WTC11 (cell line): ENCODE measurements around the gene SH3BP2. TPM values are rescaled to one million over a fixed set of nuclear protein-coding genes. Genes with fewer than 3 reads are reported as not detected.

ENCODE experiments used
- ATAC-seq: fragments of 200-7000 bp; cut with Tn5 transposase; 2 replicates; pipeline ENCODE4 v1.10.0; 2021; ENCODE audit warnings: mild to moderate bottlenecking, moderate library complexity
- CTCF ChIA-PET: fragments of 300-600 bp; sonication (Branson Sonifier 250); formaldehyde crosslinking; loops from one replicate; lab custom pipeline; 2021; ENCODE audit warnings: antibody characterized with exemption; lab: Charles Lee
- POLR2A ChIA-PET: fragments of 350-600 bp; sonication (Branson Sonifier 250); formaldehyde crosslinking; loops from one replicate; lab custom pipeline; 2021; ENCODE audit warnings: antibody characterized with exemption; lab: Charles Lee
- DNase-seq: peaks from one replicate; pipeline ENCODE4 v3.0.0; 2021; ENCODE audit warnings: low spot score
- H3K27ac Mint-ChIP-seq: 2 replicates; pipeline ENCODE4 v1.8.0; 2021; ENCODE audit warnings: mixed read lengths
- H3K27me3 Mint-ChIP-seq: 2 replicates; pipeline ENCODE4 v1.8.0; 2021; ENCODE audit warnings: low read depth, mild to moderate bottlenecking, moderate library complexity, mixed read lengths
- H3K36me3 Mint-ChIP-seq: 2 replicates; pipeline ENCODE4 v1.8.0; 2021; ENCODE audit warnings: mixed read lengths
- H3K4me1 Mint-ChIP-seq: 2 replicates; pipeline ENCODE4 v1.8.0; 2022; ENCODE audit warnings: mixed read lengths
- H3K4me3 Mint-ChIP-seq: 2 replicates; pipeline ENCODE4 v1.8.0; 2021; ENCODE audit warnings: mild to moderate bottlenecking, moderate library complexity, mixed read lengths
- H3K9me3 Mint-ChIP-seq: 2 replicates; pipeline ENCODE4 v1.8.0; 2021; ENCODE audit warnings: mixed read lengths
- ATF1 ChIP-seq: sonication (generic); formaldehyde crosslinking; IDR thresholded peaks from 2 replicates; pipeline ENCODE4 v1.8.1; 2023; ENCODE audit warnings: mild to moderate bottlenecking, moderate library complexity, missing genetic modification reagents
- IRF2 ChIP-seq: sonication (generic); formaldehyde crosslinking; IDR thresholded peaks from 2 replicates; pipeline ENCODE4 v1.8.0; 2022; ENCODE audit warnings: low read depth, missing genetic modification reagents, borderline replicate concordance
- MXD4 ChIP-seq: fragments of 250-450 bp; sonication (Bioruptor Pico); IDR thresholded peaks from 2 replicates; pipeline ENCODE4 v1.8.0; 2021; ENCODE audit warnings: mild to moderate bottlenecking, moderate library complexity, borderline replicate concordance
- SMAD4 ChIP-seq: sonication (generic); formaldehyde crosslinking; IDR thresholded peaks from 2 replicates; pipeline ENCODE4 v1.8.0; 2022; ENCODE audit warnings: mild to moderate bottlenecking, missing genetic modification reagents
- SP1 ChIP-seq: sonication (generic); formaldehyde crosslinking; conservative IDR thresholded peaks from 2 replicates; pipeline ENCODE4 v1.8.1; 2022; ENCODE audit warnings: missing genetic modification reagents
- TP53 ChIP-seq: sonication (generic); formaldehyde crosslinking; IDR thresholded peaks from 2 replicates; pipeline ENCODE4 v1.8.1; 2023; ENCODE audit warnings: mild to moderate bottlenecking, missing genetic modification reagents
- ZNF121 ChIP-seq: sonication (generic); formaldehyde crosslinking; IDR thresholded peaks from 2 replicates; pipeline ENCODE4 v1.8.0; 2023; ENCODE audit warnings: missing genetic modification reagents
- total RNA-seq: library from RNA; stranded (reverse); gene quantifications from 3 replicates; pipeline ENCODE4 v1.2.3, GENCODE V29; 2021
- TF ChIP-seq, protein P1 (sequence below): fragments of 250-450 bp; sonication (Bioruptor Pico); IDR thresholded peaks from 2 replicates; pipeline ENCODE4 v1.9.0; 2021; ENCODE audit warnings: mild to moderate bottlenecking, borderline replicate concordance
- TF ChIP-seq, protein P2 (sequence below): sonication (generic); formaldehyde crosslinking; IDR thresholded peaks from 2 replicates; pipeline ENCODE4 v1.8.0; 2022; ENCODE audit warnings: mild to moderate bottlenecking, missing genetic modification reagents
- TF ChIP-seq, protein P3 (sequence below): fragments of 250-450 bp; sonication (Bioruptor Pico); IDR thresholded peaks from 2 replicates; pipeline ENCODE4 v1.9.0; 2021; ENCODE audit warnings: mild to moderate bottlenecking
- TF ChIP-seq, protein P4 (sequence below): sonication (generic); formaldehyde crosslinking; IDR thresholded peaks from 2 replicates; pipeline ENCODE4 v1.8.0; 2022; ENCODE audit warnings: mild to moderate bottlenecking, missing genetic modification reagents
- TF ChIP-seq, protein P5 (sequence below): sonication (generic); formaldehyde crosslinking; IDR thresholded peaks from 2 replicates; pipeline ENCODE4 v1.8.1; 2023; ENCODE audit warnings: mild to moderate bottlenecking, missing genetic modification reagents, moderate library complexity
- TF ChIP-seq, protein P6 (sequence below): fragments of 250-450 bp; sonication (Bioruptor Pico); IDR thresholded peaks from 2 replicates; pipeline ENCODE4 v2.1.2; 2022; ENCODE audit warnings: mild to moderate bottlenecking, moderate library complexity
- TF ChIP-seq, protein P7 (sequence below): sonication (generic); formaldehyde crosslinking; IDR thresholded peaks from 2 replicates; pipeline ENCODE4 v1.8.0; 2023; ENCODE audit warnings: mild to moderate bottlenecking, missing genetic modification reagents
- TF ChIP-seq, protein P8 (sequence below): sonication (generic); formaldehyde crosslinking; IDR thresholded peaks from 2 replicates; pipeline ENCODE4 v1.8.1; 2023; ENCODE audit warnings: mild to moderate bottlenecking, missing genetic modification reagents

Gene SH3BP2
- total RNA-seq, 1 experiment from 2014 or later: 49.1 TPM

DNA sequence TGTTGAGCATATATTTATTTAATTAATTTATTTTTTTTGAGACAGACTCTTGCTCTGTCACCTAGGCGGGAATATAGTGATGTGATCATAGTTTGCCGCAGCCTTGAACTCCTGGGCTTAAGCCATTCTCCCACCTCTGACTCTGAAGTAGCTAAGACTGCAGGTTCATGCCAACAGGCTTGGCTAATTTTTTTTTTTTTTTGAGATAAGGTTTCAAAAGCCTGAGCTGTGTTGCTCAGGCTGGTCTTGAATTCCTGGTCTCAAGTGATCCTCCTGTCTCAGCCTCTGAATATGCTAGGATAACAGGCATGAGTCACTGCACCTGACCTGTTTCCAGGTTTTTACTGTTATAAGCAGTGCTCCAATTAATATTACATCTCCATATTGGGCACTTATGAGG is 55.6 kb downstream of the SH3BP2 start:
- 0 out of 2 replicates have a peak, but pooled peaks cover under 1% of the 10 kb centered on the region for H3K36me3 Mint-ChIP-seq
- CTCF ChIA-PET: no interaction called here
- H3K4me1 Mint-ChIP-seq: peaks cover 27% of the 10 kb centered on the region
- POLR2A ChIA-PET: no interaction called here
- H3K4me3 Mint-ChIP-seq: no peak overlapping the region
- no peak overlapping the region for H3K27ac Mint-ChIP-seq
- no peaks in the 10 kb centered on the region for H3K9me3 Mint-ChIP-seq
- TF ChIP-seq IRF2 (CRISPR knock-in tag) (no peak), ZNF121 (CRISPR knock-in tag) (no peak), SMAD4 (CRISPR knock-in tag) (no peak), TP53 (CRISPR knock-in tag) (no peak), MXD4 (CRISPR knock-in tag) (no peak)
- TF ChIP-seq, protein P1, sequence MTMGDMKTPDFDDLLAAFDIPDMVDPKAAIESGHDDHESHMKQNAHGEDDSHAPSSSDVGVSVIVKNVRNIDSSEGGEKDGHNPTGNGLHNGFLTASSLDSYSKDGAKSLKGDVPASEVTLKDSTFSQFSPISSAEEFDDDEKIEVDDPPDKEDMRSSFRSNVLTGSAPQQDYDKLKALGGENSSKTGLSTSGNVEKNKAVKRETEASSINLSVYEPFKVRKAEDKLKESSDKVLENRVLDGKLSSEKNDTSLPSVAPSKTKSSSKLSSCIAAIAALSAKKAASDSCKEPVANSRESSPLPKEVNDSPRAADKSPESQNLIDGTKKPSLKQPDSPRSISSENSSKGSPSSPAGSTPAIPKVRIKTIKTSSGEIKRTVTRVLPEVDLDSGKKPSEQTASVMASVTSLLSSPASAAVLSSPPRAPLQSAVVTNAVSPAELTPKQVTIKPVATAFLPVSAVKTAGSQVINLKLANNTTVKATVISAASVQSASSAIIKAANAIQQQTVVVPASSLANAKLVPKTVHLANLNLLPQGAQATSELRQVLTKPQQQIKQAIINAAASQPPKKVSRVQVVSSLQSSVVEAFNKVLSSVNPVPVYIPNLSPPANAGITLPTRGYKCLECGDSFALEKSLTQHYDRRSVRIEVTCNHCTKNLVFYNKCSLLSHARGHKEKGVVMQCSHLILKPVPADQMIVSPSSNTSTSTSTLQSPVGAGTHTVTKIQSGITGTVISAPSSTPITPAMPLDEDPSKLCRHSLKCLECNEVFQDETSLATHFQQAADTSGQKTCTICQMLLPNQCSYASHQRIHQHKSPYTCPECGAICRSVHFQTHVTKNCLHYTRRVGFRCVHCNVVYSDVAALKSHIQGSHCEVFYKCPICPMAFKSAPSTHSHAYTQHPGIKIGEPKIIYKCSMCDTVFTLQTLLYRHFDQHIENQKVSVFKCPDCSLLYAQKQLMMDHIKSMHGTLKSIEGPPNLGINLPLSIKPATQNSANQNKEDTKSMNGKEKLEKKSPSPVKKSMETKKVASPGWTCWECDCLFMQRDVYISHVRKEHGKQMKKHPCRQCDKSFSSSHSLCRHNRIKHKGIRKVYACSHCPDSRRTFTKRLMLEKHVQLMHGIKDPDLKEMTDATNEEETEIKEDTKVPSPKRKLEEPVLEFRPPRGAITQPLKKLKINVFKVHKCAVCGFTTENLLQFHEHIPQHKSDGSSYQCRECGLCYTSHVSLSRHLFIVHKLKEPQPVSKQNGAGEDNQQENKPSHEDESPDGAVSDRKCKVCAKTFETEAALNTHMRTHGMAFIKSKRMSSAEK (CRISPR knock-in tag): no peak
- TF ChIP-seq, protein P2, sequence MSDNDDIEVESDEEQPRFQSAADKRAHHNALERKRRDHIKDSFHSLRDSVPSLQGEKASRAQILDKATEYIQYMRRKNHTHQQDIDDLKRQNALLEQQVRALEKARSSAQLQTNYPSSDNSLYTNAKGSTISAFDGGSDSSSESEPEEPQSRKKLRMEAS: no peak
- TF ChIP-seq, protein P3, sequence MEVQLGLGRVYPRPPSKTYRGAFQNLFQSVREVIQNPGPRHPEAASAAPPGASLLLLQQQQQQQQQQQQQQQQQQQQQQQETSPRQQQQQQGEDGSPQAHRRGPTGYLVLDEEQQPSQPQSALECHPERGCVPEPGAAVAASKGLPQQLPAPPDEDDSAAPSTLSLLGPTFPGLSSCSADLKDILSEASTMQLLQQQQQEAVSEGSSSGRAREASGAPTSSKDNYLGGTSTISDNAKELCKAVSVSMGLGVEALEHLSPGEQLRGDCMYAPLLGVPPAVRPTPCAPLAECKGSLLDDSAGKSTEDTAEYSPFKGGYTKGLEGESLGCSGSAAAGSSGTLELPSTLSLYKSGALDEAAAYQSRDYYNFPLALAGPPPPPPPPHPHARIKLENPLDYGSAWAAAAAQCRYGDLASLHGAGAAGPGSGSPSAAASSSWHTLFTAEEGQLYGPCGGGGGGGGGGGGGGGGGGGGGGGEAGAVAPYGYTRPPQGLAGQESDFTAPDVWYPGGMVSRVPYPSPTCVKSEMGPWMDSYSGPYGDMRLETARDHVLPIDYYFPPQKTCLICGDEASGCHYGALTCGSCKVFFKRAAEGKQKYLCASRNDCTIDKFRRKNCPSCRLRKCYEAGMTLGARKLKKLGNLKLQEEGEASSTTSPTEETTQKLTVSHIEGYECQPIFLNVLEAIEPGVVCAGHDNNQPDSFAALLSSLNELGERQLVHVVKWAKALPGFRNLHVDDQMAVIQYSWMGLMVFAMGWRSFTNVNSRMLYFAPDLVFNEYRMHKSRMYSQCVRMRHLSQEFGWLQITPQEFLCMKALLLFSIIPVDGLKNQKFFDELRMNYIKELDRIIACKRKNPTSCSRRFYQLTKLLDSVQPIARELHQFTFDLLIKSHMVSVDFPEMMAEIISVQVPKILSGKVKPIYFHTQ (CRISPR knock-in tag): no peak
- TF ChIP-seq, protein P4, sequence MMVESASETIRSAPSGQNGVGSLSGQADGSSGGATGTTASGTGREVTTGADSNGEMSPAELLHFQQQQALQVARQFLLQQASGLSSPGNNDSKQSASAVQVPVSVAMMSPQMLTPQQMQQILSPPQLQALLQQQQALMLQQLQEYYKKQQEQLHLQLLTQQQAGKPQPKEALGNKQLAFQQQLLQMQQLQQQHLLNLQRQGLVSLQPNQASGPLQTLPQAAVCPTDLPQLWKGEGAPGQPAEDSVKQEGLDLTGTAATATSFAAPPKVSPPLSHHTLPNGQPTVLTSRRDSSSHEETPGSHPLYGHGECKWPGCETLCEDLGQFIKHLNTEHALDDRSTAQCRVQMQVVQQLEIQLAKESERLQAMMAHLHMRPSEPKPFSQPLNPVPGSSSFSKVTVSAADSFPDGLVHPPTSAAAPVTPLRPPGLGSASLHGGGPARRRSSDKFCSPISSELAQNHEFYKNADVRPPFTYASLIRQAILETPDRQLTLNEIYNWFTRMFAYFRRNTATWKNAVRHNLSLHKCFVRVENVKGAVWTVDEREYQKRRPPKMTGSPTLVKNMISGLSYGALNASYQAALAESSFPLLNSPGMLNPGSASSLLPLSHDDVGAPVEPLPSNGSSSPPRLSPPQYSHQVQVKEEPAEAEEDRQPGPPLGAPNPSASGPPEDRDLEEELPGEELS (CRISPR knock-in tag): no peak
- DNase-seq (no peak), ATAC-seq (no peak)
- H3K27me3 Mint-ChIP-seq: no peaks in the 10 kb centered on the region

DNA sequence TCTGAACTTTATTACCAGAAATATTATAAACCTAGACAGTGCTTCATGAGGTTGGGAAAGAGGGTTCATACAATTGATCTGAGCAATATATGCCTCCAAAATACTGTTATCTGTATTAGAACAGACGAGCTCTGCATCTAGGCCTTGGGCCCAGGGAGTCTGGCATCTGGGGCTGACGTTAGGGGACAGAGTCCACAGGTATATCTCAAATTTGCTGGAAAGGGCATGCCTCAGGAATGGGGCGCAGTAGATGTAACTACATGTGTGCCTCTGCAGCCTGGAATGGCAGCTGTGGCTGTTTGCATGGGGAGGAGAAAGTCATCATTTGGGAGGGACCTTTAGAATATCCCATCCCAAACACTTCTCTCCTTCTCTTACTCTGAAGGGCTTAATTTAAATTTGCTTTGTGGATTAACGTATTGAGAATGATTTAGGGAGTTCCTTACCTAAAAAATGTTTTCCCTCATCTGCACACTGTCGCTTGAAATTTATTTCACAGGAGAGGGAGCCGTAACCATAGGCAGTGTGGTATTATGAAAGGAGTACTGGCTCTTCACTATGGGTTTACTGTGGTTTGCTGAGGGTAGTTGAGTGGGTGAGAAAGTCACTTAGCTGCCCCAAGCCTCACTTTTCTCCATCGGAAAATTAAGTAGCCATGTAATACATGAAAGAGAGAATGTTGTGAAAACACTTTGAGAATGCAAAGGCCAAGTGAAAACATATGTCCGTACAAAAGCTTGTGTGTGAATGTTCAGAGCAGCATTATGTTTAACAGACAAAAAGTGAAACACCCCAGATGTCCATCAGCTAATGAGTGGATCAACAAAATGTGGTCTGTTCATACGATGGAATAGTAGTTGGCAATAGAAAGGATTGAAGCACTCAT is 56.6 kb downstream of the SH3BP2 start:
- ChIA-PET CTCF (interaction anchor here (1.2 kb wide), 1 partner anchor 73 kb away, joined by 3 read pairs; no protein-coding TSS in a partner anchor), POLR2A (no interaction called here)
- H3K27me3 Mint-ChIP-seq: no peaks in the 10 kb centered on the region
- peak overlapping the region; percentile 75 for H3K27ac Mint-ChIP-seq
- DNase-seq (no peak), ATAC-seq (no peak)
- no peak overlapping the region for H3K4me3 Mint-ChIP-seq
- H3K36me3 Mint-ChIP-seq: peaks cover 11% of the 10 kb centered on the region; the same call in 1 of the 2 replicates
- H3K4me1 Mint-ChIP-seq: peaks cover 26% of the 10 kb centered on the region
- no peaks in the 10 kb centered on the region for H3K9me3 Mint-ChIP-seq
- TF ChIP-seq ATF1 (no peak), SP1 (CRISPR knock-in tag) (no peak)
- TF ChIP-seq, protein P5, sequence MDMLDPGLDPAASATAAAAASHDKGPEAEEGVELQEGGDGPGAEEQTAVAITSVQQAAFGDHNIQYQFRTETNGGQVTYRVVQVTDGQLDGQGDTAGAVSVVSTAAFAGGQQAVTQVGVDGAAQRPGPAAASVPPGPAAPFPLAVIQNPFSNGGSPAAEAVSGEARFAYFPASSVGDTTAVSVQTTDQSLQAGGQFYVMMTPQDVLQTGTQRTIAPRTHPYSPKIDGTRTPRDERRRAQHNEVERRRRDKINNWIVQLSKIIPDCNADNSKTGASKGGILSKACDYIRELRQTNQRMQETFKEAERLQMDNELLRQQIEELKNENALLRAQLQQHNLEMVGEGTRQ (CRISPR knock-in tag): no peak
- TF ChIP-seq, protein P6, sequence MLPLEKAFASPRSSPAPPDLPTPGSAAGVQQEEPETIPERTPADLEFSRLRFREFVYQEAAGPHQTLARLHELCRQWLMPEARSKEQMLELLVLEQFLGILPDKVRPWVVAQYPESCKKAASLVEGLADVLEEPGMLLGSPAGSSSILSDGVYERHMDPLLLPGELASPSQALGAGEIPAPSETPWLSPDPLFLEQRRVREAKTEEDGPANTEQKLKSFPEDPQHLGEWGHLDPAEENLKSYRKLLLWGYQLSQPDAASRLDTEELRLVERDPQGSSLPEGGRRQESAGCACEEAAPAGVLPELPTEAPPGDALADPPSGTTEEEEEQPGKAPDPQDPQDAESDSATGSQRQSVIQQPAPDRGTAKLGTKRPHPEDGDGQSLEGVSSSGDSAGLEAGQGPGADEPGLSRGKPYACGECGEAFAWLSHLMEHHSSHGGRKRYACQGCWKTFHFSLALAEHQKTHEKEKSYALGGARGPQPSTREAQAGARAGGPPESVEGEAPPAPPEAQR (CRISPR knock-in tag): no peak
- TF ChIP-seq, protein P7, sequence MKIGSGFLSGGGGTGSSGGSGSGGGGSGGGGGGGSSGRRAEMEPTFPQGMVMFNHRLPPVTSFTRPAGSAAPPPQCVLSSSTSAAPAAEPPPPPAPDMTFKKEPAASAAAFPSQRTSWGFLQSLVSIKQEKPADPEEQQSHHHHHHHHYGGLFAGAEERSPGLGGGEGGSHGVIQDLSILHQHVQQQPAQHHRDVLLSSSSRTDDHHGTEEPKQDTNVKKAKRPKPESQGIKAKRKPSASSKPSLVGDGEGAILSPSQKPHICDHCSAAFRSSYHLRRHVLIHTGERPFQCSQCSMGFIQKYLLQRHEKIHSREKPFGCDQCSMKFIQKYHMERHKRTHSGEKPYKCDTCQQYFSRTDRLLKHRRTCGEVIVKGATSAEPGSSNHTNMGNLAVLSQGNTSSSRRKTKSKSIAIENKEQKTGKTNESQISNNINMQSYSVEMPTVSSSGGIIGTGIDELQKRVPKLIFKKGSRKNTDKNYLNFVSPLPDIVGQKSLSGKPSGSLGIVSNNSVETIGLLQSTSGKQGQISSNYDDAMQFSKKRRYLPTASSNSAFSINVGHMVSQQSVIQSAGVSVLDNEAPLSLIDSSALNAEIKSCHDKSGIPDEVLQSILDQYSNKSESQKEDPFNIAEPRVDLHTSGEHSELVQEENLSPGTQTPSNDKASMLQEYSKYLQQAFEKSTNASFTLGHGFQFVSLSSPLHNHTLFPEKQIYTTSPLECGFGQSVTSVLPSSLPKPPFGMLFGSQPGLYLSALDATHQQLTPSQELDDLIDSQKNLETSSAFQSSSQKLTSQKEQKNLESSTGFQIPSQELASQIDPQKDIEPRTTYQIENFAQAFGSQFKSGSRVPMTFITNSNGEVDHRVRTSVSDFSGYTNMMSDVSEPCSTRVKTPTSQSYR (CRISPR knock-in tag): no peak
- TF ChIP-seq, protein P8, sequence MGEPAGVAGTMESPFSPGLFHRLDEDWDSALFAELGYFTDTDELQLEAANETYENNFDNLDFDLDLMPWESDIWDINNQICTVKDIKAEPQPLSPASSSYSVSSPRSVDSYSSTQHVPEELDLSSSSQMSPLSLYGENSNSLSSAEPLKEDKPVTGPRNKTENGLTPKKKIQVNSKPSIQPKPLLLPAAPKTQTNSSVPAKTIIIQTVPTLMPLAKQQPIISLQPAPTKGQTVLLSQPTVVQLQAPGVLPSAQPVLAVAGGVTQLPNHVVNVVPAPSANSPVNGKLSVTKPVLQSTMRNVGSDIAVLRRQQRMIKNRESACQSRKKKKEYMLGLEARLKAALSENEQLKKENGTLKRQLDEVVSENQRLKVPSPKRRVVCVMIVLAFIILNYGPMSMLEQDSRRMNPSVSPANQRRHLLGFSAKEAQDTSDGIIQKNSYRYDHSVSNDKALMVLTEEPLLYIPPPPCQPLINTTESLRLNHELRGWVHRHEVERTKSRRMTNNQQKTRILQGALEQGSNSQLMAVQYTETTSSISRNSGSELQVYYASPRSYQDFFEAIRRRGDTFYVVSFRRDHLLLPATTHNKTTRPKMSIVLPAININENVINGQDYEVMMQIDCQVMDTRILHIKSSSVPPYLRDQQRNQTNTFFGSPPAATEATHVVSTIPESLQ (CRISPR knock-in tag): no peak
